ENCODE measurements around the gene PATJ.
"Not testable (repeated sequence)": the region's sequence is repeated elsewhere in the genome, so short reads cannot be mapped to it uniquely, and the experiment has no call there.

The PATJ gene

DNA sequence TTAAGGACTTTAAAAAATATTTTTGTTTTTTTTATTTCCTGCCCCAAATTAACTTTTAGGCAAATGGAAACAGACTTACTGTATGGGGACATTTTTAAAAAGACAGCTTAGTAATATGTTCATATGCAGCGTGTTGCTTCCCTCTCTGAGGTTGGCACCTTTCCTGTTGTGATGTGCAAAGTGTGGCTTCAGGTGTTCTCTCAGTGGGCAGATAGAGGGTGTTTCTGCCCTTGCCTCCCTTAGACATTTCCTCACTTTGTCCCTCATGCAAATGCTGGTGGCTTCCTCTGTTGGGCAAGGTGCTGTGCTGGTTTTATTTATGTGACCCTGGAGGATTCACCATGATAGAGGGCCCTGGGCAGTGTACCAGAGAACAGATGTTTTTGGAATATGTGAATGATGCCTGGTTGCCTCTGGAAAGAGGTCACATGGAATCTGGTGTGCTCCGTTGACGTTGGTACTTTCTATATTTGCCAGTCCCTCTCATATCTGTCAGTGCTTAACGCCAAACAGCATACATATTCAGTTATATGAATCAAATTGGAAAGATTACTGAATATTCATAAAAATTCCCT is 123.5 kb downstream of the PATJ start:
- TF ChIP-seq, protein P1, sequence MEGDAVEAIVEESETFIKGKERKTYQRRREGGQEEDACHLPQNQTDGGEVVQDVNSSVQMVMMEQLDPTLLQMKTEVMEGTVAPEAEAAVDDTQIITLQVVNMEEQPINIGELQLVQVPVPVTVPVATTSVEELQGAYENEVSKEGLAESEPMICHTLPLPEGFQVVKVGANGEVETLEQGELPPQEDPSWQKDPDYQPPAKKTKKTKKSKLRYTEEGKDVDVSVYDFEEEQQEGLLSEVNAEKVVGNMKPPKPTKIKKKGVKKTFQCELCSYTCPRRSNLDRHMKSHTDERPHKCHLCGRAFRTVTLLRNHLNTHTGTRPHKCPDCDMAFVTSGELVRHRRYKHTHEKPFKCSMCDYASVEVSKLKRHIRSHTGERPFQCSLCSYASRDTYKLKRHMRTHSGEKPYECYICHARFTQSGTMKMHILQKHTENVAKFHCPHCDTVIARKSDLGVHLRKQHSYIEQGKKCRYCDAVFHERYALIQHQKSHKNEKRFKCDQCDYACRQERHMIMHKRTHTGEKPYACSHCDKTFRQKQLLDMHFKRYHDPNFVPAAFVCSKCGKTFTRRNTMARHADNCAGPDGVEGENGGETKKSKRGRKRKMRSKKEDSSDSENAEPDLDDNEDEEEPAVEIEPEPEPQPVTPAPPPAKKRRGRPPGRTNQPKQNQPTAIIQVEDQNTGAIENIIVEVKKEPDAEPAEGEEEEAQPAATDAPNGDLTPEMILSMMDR (IDR thresholded peaks at IDR 0.05; ENCODE audit: control insufficient read depth, insufficient read depth, low read depth, low read length, missing control alignments), result no peak
- no peak for DNase-seq (ENCODE audit: low read depth)
- no peak overlapping the region for H3K4me3 ChIP-seq (ENCODE audit: control insufficient read depth, low read depth, low read length)

DNA sequence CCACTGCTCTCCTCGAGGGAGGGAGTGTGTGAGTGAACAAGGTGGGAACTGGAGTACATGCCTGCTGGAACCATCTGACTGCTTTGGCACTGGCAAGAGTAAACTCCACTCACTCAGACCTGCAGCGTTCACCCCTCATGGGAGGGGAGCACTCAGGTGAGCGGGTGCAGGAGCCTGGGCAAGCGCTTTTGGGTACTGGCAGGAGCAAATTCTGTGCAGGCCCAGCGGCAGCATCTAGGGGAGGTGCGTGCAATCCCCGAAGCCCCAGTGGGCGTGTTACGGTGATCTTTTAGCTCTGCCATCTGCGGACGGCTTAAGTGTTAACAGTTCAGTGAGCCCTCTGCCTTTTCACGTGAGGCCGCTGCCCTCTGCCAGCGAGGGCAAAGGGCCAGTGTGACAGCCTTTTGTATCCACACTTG is 127.4 kb downstream of the PATJ start:
- TF ChIP-seq, protein P1 (IDR thresholded peaks at IDR 0.05; ENCODE audit: control insufficient read depth, insufficient read depth, low read depth, low read length, missing control alignments), result no peak
- H3K4me3 ChIP-seq (ENCODE audit: control insufficient read depth, low read depth, low read length), result no peak overlapping the region
- no peak for DNase-seq (ENCODE audit: low read depth)

DNA sequence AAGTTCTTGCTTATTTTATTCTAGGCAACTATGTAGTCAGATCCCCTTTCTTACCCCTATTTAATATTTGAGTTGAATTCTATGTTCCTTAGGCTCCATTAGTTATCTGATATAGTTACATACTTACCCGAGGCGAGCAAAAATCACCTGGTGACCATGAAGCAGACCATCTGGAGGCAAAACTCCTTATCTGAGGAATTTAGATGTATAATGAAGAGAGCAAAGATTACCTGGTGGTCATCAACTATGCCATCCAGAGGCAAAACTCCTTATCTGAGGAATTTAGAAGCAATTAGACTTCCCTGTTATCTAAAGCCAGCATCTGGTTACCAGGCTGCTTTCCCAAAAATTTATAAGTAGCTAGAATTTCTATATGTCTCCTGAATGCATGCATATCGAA is 129.9 kb downstream of the PATJ start:
- TF ChIP-seq, protein P1 (IDR thresholded peaks at IDR 0.05; ENCODE audit: control insufficient read depth, insufficient read depth, low read depth, low read length, missing control alignments), result no peak
- DNase-seq (ENCODE audit: low read depth), result no peak
- H3K4me3 ChIP-seq (ENCODE audit: control insufficient read depth, low read depth, low read length), result no peak overlapping the region

DNA sequence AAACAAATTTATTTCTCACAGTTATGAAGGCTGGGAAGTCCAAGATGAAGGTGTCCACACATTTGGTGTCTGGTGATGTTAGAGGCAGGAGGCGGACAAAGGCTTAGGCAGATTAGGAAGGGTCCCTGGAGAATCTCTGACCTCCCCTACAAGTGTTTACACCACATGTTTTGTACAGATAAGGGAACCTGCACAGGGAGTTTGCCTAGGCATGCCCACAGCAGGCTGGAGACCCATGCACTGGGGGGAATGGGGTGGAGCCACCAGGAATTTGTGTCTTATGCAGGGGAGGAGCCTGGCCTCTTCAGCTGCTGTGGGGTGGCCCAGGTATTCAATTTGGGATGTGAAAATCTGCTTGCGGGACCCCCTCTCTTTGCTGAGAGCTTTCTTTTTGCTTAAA is 131.3 kb downstream of the PATJ start:
- no peak for DNase-seq (ENCODE audit: low read depth)
- TF ChIP-seq, protein P1 (IDR thresholded peaks at IDR 0.05; ENCODE audit: control insufficient read depth, insufficient read depth, low read depth, low read length, missing control alignments), result no peak
- H3K4me3 ChIP-seq (ENCODE audit: control insufficient read depth, low read depth, low read length), result no peak overlapping the region

DNA sequence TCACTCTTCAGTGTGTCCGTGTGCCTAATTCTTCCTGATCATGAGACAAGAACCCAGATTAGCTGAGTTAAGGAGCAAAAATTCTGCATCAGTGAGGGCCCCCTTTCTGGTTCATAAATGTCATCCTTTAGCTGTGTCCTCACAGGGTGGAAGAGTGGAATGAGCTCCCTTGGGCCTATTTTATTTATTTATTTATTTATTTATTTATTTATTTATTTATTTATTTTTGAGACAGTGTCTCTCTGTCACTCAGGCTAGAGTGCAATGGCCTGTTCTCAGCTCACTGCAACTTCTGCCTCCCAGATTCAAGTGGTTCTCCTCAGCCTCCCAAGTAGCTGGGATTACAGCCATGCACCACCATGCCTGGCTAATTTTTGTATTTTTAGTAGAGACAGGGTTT is 131.7 kb downstream of the PATJ start:
- TF ChIP-seq, protein P1 (IDR thresholded peaks at IDR 0.05; ENCODE audit: control insufficient read depth, insufficient read depth, low read depth, low read length, missing control alignments), result no peak
- H3K4me3 ChIP-seq (ENCODE audit: control insufficient read depth, low read depth, low read length), result no peak overlapping the region

DNA sequence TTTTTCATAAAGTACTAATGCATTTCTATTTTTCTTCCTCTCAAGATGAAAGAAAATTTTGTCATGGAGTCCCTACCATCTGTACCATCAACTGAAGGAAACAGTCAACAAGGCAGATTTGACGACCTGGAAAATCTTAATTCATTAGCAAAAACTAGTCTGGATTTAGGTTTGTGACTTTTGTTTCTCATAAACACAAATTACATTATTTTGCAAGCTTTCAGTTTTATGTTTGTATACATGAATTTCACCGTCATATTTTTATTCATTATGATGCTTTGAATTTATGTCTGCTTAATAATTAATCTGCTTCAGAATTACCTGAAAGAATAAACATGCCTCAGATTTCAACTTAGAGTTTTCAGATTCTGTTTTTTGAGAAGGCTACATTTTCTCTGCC is 132.9 kb downstream of the PATJ start:
- DNase-seq (ENCODE audit: low read depth), result no peak
- H3K4me3 ChIP-seq (ENCODE audit: control insufficient read depth, low read depth, low read length), result no peak overlapping the region
- TF ChIP-seq, protein P1 (IDR thresholded peaks at IDR 0.05; ENCODE audit: control insufficient read depth, insufficient read depth, low read depth, low read length, missing control alignments), result no peak

More for the DNA sequence above, 131.7 kb downstream of the PATJ start:
- no peak for DNase-seq (ENCODE audit: low read depth)

DNA sequence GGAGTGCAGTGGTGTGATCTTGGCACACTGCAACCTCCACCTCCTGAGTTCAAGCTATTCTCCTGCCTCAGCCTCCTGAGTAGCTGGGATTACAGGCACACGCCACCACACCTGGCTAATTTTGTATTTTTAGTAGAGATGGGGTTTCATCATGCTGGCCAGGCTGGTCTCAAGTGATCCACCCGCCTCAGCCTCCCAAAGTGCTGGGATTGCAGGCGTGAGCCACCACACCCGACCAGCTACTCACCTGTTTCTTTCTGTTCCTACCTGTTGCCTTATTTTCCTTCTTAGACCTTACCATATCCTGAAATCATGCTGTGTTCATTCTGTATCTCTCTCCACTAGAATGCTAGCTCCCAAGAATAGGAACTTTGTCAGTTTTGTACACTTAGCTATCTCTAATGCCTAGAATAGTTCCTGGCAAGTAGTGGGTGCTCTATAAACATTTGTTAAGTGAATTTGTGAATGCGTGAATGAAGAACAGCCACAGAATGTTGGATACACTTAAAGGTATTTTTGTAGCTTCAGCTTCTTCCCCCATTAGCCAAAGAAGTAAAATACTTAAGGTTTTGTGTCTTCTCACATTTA is 137.7 kb downstream of the PATJ start:
- DNase-seq (ENCODE audit: low read depth); H3K4me3 ChIP-seq (ENCODE audit: control insufficient read depth, low read depth, low read length): not testable (repeated sequence)
